ENCODE data around the gene SIRT6. TPM values are rescaled to one million over a fixed set of nuclear protein-coding genes. Genes with fewer than 3 reads are reported as not detected.
"Not testable (repeated sequence)": the region's sequence is repeated elsewhere in the genome, so short reads cannot be mapped to it uniquely, and the experiment has no call there.

The SIRT6 gene
- total and polyA plus RNA-seq, 4 donors: 8.1 to 45.4 (median 24.5) TPM

DNA sequence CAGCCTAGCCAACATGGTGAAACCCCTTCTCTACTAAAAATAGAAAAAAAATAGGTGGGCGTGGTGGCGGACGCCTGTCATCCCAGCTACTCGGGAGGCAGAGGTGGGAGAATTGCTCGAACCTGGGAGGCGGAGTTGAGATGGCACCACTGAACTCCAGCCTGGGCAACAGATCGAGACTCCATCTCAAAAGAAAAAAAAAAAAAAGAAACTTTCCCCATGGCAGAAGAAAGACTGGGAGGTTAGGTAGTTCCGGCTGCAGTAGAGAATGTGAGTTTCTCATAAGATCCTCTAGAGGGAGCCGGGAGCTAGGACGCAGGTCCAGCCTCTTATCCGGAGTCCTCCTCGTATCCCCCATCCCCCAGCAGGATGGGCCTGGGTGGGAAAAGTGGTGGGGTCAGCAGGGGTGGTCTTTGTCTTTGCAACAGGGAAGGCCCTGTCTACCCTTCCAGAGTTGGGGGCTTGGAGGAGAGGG is 42.1 kb downstream of the SIRT6 start:
- H3K4me1 ChIP-seq (ENCODE audit: control insufficient read depth, insufficient read depth, low read length): no peaks in the 10 kb centered on the region
- H3K27ac ChIP-seq (ENCODE audit: low read depth, low read length): no peak overlapping the region
- peaks cover 3% of the 10 kb centered on the region for H3K27me3 ChIP-seq (ENCODE audit: control insufficient read depth, insufficient read depth, low read length)
- H3K9me3 ChIP-seq (ENCODE audit: control insufficient read depth, insufficient read depth, low read length): no peaks in the 10 kb centered on the region
- no CpG with 5 or more reads among the region's 12 CpGs for WGBS (ENCODE audit: insufficient coverage)
- DNase-seq (ENCODE audit: low read depth in 4 of 6, low spot score in 6 of 6): peak in 2 of 6 donors; percentile 54 to 68
- H3K36me3 ChIP-seq (ENCODE audit: control insufficient read depth, insufficient read depth, low read length): no peaks in the 10 kb centered on the region
- no peak overlapping the region for H3K4me3 ChIP-seq (ENCODE audit: low read depth, low read length)

DNA sequence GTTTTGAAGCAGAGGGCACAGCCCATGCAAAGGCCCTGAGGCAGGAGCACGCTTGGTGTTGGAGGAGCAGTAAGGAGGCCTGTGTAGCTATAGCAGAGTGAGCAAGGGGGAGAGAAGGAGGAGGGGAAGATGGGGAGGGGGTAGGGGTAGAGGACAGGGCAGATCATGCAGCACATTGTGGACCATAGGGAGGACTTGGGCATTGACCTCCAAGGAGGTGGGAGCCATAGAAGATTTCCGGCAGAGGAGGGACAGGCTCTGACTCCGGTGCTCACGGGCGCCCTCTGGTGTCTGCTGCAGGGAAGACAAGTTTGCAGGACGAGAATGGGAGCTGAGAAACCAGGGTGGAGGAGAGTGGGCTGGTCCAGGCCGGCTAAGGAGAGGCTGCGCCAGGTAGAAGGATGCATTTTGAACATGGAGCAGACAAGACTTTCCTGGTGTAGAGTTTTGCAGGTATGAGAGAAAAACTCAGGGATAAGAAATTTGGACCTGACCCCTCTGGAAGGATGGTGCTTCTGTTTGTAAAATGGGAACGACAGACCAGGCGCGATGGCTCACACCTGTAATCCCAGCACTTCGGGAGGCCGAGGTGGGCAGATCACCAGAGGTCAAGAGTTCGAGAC is 42.6 kb downstream of the SIRT6 start:
- DNase-seq (ENCODE audit: low read depth in 4 of 6, low spot score in 6 of 6): peak in 2 of 6 donors; percentile 17 to 42
- H3K9me3 ChIP-seq (ENCODE audit: control insufficient read depth, insufficient read depth, low read length): no peaks in the 10 kb centered on the region
- WGBS (ENCODE audit: insufficient coverage): 19% methylated on average over 8 of the region's 14 CpGs

DNA sequence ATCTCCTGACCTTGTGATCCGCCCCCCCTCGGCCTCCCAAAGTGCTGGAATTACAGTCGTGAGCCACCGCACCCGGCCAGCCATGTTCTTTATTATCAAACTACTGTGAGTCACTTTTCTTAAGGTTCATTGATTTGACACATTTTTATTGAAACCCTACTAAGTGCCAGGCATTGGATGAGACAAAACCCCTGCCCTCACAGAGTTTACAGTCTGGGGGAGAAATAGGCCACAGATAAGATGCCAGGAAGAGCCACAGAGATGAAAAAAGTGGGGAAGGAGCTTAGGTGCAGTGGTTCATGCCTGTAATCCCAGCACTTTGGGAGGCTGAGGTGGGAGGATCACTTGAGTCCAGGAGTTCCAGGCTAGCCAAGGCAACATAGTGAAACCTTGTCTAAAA is 43.9 kb downstream of the SIRT6 start:
- H3K4me1 ChIP-seq (ENCODE audit: control insufficient read depth, insufficient read depth, low read length): no peaks in the 10 kb centered on the region
- no peak for DNase-seq (ENCODE audit: low read depth in 4 of 6, low spot score in 6 of 6)
- H3K27me3 ChIP-seq (ENCODE audit: control insufficient read depth, insufficient read depth, low read length): no peaks in the 10 kb centered on the region
- H3K4me3 ChIP-seq (ENCODE audit: low read depth, low read length): no peak overlapping the region
- H3K36me3 ChIP-seq (ENCODE audit: control insufficient read depth, insufficient read depth, low read length): no peaks in the 10 kb centered on the region
- H3K27ac ChIP-seq (ENCODE audit: low read depth, low read length): no peak overlapping the region
- WGBS (ENCODE audit: insufficient coverage): 76% methylated on average over 5 of the region's 5 CpGs
- H3K9me3 ChIP-seq (ENCODE audit: control insufficient read depth, insufficient read depth, low read length): no peaks in the 10 kb centered on the region

More for the DNA sequence above, 42.6 kb downstream of the SIRT6 start:
- H3K4me1 ChIP-seq (ENCODE audit: control insufficient read depth, insufficient read depth, low read length): no peaks in the 10 kb centered on the region
- no peak overlapping the region for H3K27ac ChIP-seq (ENCODE audit: low read depth, low read length)
- H3K27me3 ChIP-seq (ENCODE audit: control insufficient read depth, insufficient read depth, low read length): peaks cover 3% of the 10 kb centered on the region
- no peak overlapping the region for H3K4me3 ChIP-seq (ENCODE audit: low read depth, low read length)
- H3K36me3 ChIP-seq (ENCODE audit: control insufficient read depth, insufficient read depth, low read length): no peaks in the 10 kb centered on the region

DNA sequence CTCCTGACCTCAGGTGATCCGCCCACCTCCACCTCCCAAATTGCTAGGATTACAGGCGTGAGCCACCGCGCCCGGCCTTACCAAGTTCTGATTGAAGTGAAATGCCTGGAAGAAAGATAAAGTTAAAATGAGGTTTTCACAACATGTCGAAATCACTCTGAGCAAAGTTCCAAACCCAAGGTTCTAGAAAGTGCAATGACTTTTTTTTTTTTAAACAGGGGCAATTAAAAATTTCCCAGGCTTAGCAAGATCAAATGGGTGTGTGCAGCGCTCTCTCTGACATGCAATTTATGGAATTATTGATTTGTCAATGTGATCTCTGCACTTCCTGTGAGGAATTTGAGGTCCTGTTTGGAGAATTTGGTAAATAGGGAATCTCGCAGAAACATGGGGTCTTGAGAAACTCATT is 45.7 kb downstream of the SIRT6 start:
- no peaks in the 10 kb centered on the region for H3K36me3 ChIP-seq (ENCODE audit: control insufficient read depth, insufficient read depth, low read length)
- no peak for DNase-seq (ENCODE audit: low read depth in 4 of 6, low spot score in 6 of 6)
- H3K27ac ChIP-seq (ENCODE audit: low read depth, low read length): no peak overlapping the region
- no peaks in the 10 kb centered on the region for H3K4me1 ChIP-seq (ENCODE audit: control insufficient read depth, insufficient read depth, low read length)
- no peak overlapping the region for H3K4me3 ChIP-seq (ENCODE audit: low read depth, low read length)
- WGBS (ENCODE audit: insufficient coverage): 89% methylated on average over 1 of the region's 8 CpGs
- H3K9me3 ChIP-seq (ENCODE audit: control insufficient read depth, insufficient read depth, low read length): no peaks in the 10 kb centered on the region
- no peaks in the 10 kb centered on the region for H3K27me3 ChIP-seq (ENCODE audit: control insufficient read depth, insufficient read depth, low read length)

DNA sequence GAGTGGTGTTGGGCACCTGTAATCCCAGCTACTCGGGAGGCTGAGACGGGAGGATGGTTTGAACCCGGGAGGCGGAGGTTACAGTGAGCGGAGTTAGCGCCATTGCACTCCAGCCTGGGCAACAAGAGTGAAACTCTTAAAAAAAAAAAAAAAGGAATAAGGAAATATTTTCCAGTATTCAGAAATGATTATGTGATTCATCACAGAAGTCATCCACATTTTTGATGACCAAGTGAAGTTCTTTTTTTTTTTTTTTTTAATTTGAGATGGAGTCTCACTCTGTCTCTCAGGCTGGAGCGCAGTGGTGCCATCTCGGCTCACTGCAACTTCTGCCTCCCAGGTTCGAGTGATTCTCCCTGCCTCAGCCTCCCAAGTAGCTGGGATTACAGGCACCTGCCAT is 47.0 kb downstream of the SIRT6 start:
- H3K9me3 ChIP-seq (ENCODE audit: control insufficient read depth, insufficient read depth, low read length); H3K4me1 ChIP-seq (ENCODE audit: control insufficient read depth, insufficient read depth, low read length); H3K4me3 ChIP-seq (ENCODE audit: low read depth, low read length); H3K27ac ChIP-seq (ENCODE audit: low read depth, low read length); H3K36me3 ChIP-seq (ENCODE audit: control insufficient read depth, insufficient read depth, low read length); H3K27me3 ChIP-seq (ENCODE audit: control insufficient read depth, insufficient read depth, low read length); DNase-seq (ENCODE audit: low read depth in 4 of 6, low spot score in 6 of 6): not testable (repeated sequence)
- WGBS (ENCODE audit: insufficient coverage): 95% methylated on average over 8 of the region's 9 CpGs

DNA sequence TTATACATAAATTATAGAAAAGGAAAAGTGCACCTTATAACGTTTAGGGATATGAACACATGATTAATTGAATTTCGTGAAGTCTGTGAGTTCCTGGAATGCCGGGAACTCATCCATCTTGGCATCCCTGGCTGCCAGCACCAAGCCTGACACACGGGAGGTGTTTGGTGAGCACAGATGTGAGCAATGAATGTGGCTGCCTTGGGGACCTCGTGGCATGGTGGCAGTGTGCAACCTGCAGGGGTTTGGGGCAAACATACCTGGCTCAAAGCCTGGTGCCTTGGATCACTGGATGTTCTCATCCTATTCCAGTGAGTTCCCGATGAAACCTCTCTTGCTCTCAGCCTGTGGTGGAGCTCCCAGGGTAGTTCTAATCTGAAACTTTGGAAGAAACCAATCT is 48.0 kb downstream of the SIRT6 start:
- WGBS (ENCODE audit: insufficient coverage): 47% methylated on average over 5 of the region's 6 CpGs
- Histone ChIP-seq H3K4me3 (ENCODE audit: low read depth, low read length) (no peak overlapping the region), H3K4me1 (ENCODE audit: control insufficient read depth, insufficient read depth, low read length) (no peaks in the 10 kb centered on the region), H3K27me3 (ENCODE audit: control insufficient read depth, insufficient read depth, low read length) (no peaks in the 10 kb centered on the region), H3K36me3 (ENCODE audit: control insufficient read depth, insufficient read depth, low read length) (no peaks in the 10 kb centered on the region), H3K9me3 (ENCODE audit: control insufficient read depth, insufficient read depth, low read length) (no peaks in the 10 kb centered on the region), H3K27ac (ENCODE audit: low read depth, low read length) (no peak overlapping the region)
- DNase-seq (ENCODE audit: low read depth in 4 of 6, low spot score in 6 of 6): peak in 2 of 6 donors; percentile 3 to 9

DNA sequence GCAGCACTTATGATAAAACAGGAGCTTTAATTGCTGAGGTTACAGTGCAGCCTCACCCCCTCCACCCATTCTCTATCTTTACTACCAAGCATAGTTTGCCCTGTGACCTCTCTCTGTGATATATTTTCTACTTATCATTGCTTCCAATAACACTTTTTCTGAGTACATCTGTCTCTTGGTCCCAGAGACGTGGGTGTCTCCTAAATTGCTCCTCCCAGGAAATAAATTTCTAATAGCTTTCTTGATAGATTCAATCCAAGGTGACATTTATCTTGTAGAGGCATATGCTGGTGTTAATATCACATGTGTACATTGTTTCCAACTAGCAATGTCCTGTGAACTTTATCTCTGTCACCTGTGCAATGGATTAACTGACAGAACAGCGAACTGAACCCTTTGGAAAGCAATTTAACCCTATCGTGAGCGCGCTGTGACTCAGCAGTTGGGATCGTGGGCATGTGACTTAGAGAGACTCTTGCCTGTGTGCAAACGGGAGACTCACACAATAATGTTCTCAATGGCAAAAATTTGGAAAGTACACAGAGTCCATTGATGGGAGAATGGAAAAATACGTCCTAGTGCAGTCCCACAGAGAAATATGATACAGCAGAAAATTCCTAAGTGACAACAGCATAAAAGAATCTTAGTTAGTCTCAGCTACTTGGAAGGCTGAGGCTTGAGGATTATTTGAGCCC is 51.5 kb downstream of the SIRT6 start:
- Histone ChIP-seq H3K36me3 (ENCODE audit: control insufficient read depth, insufficient read depth, low read length) (no peaks in the 10 kb centered on the region), H3K27me3 (ENCODE audit: control insufficient read depth, insufficient read depth, low read length) (no peaks in the 10 kb centered on the region), H3K4me3 (ENCODE audit: low read depth, low read length) (no peak overlapping the region), H3K9me3 (ENCODE audit: control insufficient read depth, insufficient read depth, low read length) (no peaks in the 10 kb centered on the region), H3K27ac (ENCODE audit: low read depth, low read length) (peak overlapping the region; percentile 47), H3K4me1 (ENCODE audit: control insufficient read depth, insufficient read depth, low read length) (no peaks in the 10 kb centered on the region)
- DNase-seq (ENCODE audit: low read depth in 4 of 6, low spot score in 6 of 6): no peak
- 78% methylated on average over 5 of the region's 8 CpGs for WGBS (ENCODE audit: insufficient coverage)

DNA sequence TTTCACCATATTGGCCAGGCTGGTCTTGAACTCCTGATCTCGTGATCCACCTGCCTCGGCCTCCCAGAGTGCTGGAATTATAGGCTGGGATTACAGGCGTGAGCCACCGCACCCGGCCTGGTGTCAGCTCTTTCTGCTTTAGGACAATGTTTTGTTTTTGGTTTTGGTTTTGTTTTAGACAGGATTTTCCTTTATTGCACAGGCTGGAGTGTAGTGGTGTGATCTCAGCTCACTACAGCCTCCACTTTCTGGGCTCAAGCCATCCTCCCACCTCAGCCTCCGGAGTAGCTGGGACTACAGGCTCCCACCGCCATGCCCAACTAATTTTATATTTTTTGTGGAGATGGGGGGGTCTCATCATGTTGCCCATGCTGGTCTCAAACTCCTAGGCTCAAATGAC is 53.3 kb downstream of the SIRT6 start:
- H3K4me3 ChIP-seq (ENCODE audit: low read depth, low read length); H3K27ac ChIP-seq (ENCODE audit: low read depth, low read length); H3K36me3 ChIP-seq (ENCODE audit: control insufficient read depth, insufficient read depth, low read length); H3K27me3 ChIP-seq (ENCODE audit: control insufficient read depth, insufficient read depth, low read length); H3K4me1 ChIP-seq (ENCODE audit: control insufficient read depth, insufficient read depth, low read length); DNase-seq (ENCODE audit: low read depth in 4 of 6, low spot score in 6 of 6); H3K9me3 ChIP-seq (ENCODE audit: control insufficient read depth, insufficient read depth, low read length): not testable (repeated sequence)
- 100% methylated on average over 1 of the region's 7 CpGs for WGBS (ENCODE audit: insufficient coverage)

DNA sequence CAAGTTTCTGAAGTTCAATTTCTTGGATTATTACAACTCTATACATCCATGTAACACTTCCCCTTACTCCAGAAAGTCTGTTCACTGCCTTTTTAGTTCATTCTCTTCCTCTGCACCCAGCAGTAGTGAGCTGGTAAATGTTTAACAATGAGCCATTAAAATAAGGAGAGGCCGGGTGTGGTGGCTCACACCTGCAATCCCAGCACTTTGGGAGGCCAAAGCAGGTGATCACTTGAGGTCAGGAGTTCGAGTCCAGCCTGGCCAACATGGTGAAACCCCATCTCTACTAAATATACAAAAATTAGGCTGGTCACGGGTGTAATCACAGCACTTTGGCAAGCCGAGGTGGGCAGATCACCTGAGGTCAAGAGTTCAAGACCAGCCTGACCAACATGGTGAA is 55.0 kb downstream of the SIRT6 start:
- peaks cover 16% of the 10 kb centered on the region for H3K4me1 ChIP-seq (ENCODE audit: control insufficient read depth, insufficient read depth, low read length)
- not testable (repeated sequence) for H3K27ac ChIP-seq (ENCODE audit: low read depth, low read length); H3K36me3 ChIP-seq (ENCODE audit: control insufficient read depth, insufficient read depth, low read length); H3K4me3 ChIP-seq (ENCODE audit: low read depth, low read length); H3K9me3 ChIP-seq (ENCODE audit: control insufficient read depth, insufficient read depth, low read length); H3K27me3 ChIP-seq (ENCODE audit: control insufficient read depth, insufficient read depth, low read length); DNase-seq (ENCODE audit: low read depth in 4 of 6, low spot score in 6 of 6)
- WGBS (ENCODE audit: insufficient coverage): 81% methylated on average over 4 of the region's 4 CpGs

DNA sequence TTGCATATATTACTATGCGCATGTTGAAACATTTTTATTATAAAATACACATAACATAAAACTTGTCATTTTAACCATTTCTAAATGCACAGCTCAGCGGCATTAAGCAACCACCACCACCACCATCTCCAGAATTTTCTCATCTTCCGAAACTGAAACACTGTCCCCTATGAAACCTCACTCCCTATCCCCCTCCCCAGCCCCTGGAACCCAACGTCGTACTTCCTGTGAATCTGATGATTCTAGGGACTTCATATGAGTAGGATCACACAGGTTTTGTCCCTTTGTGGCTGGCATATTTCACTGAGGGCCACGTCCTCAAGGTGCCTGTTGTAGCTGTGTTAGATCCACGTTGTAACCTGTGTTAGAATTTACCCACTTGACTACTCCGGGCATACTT is 57.7 kb downstream of the SIRT6 start:
- Histone ChIP-seq H3K4me3 (ENCODE audit: low read depth, low read length) (peak overlapping the region; percentile 76), H3K36me3 (ENCODE audit: control insufficient read depth, insufficient read depth, low read length) (peaks cover 12% of the 10 kb centered on the region), H3K27ac (ENCODE audit: low read depth, low read length) (peak overlapping the region; percentile 71), H3K4me1 (ENCODE audit: control insufficient read depth, insufficient read depth, low read length) (peaks cover 25% of the 10 kb centered on the region), H3K27me3 (ENCODE audit: control insufficient read depth, insufficient read depth, low read length) (no peaks in the 10 kb centered on the region), H3K9me3 (ENCODE audit: control insufficient read depth, insufficient read depth, low read length) (no peaks in the 10 kb centered on the region)
- DNase-seq (ENCODE audit: low read depth in 4 of 6, low spot score in 6 of 6): peak in 1 of 6 donors; percentile 13
- 69% methylated on average over 2 of the region's 8 CpGs for WGBS (ENCODE audit: insufficient coverage)

Measured in spinal cord (tissue), 10 donors.